GM06990 (cell line): Measurements from ENCODE around the gene RAB28.

Experiments used
- DNase-seq: peaks from one replicate; pipeline ENCODE4 v3.0.0-alpha.2; 2011; ENCODE audit not compliant: insufficient read length; ENCODE audit errors: extremely low read depth
- H3K27me3 ChIP-seq: replicated peaks from 2 replicates; pipeline ENCODE4 v1.6.0; 2011; ENCODE audit warnings: low read length; ENCODE audit not compliant: control insufficient read depth, insufficient read depth
- H3K36me3 ChIP-seq: 2 replicates; pipeline ENCODE4 v1.5.1; 2011; ENCODE audit warnings: low read length; ENCODE audit not compliant: control insufficient read depth, insufficient read depth
- H3K4me3 ChIP-seq: replicated peaks from 2 replicates; pipeline ENCODE4 v1.5.1; 2011; ENCODE audit warnings: low read depth, mild to moderate bottlenecking, control low read depth, low read length
- CTCF ChIP-seq: IDR thresholded peaks from 2 replicates; pipeline ENCODE4 v1.5.1; 2011; ENCODE audit warnings: low read length, control low read depth, mild to moderate bottlenecking, inconsistent platforms; ENCODE audit not compliant: insufficient read depth, poor library complexity, severe bottlenecking

Gene RAB28

GRCh38 chr4:13496605-13497004 lies 12.5 kb upstream of the RAB28 start:
- no peaks in the 10 kb centered on the region for H3K36me3 ChIP-seq
- H3K4me3 ChIP-seq = no peak overlapping the region
- no peaks in the 10 kb centered on the region for H3K27me3 ChIP-seq
- TF ChIP-seq CTCF = no peak
- no peak for DNase-seq

GRCh38 chr4:13495753-13496152 lies 11.6 kb upstream of the RAB28 start:
- Histone ChIP-seq H3K27me3 (no peaks in the 10 kb centered on the region), H3K36me3 (no peaks in the 10 kb centered on the region), H3K4me3 (no peak overlapping the region)
- no peak for DNase-seq
- TF ChIP-seq CTCF = no peak

- DNase-seq = no peak
- no peak overlapping the region for H3K4me3 ChIP-seq
- no peak for TF ChIP-seq CTCF
- H3K36me3 ChIP-seq = no peaks in the 10 kb centered on the region
- no peaks in the 10 kb centered on the region for H3K27me3 ChIP-seq
These were observed 9.7 kb upstream of the RAB28 start for GRCh38 chr4:13493793-13494192.

GRCh38 chr4:13492747-13493146 lies 8.6 kb upstream of the RAB28 start:
- DNase-seq = no peak
- Histone ChIP-seq H3K27me3 (no peaks in the 10 kb centered on the region), H3K4me3 (no peak overlapping the region), H3K36me3 (no peaks in the 10 kb centered on the region)
- TF ChIP-seq CTCF = no peak

- no peaks in the 10 kb centered on the region for H3K36me3 ChIP-seq
- H3K4me3 ChIP-seq = peak overlapping the region; percentile 93
- no peak for TF ChIP-seq CTCF
- no peak for DNase-seq
- H3K27me3 ChIP-seq = no peaks in the 10 kb centered on the region
These were observed 645 bp upstream of the RAB28 start for GRCh38 chr4:13484749-13485221.

GRCh38 chr4:13483768-13484121 lies 395 bp downstream of the RAB28 start:
- no peaks in the 10 kb centered on the region for H3K27me3 ChIP-seq
- no peaks in the 10 kb centered on the region for H3K36me3 ChIP-seq
- DNase-seq = no peak
- H3K4me3 ChIP-seq = peak overlapping the region; percentile 93
- no peak for TF ChIP-seq CTCF
